GM12892 (cell line): ENCODE results near the gene TNS1.

ENCODE experiments used
- DNase-seq: peaks from one replicate; pipeline ENCODE4 v3.0.0; 2011; ENCODE audit not compliant: insufficient read length
- FAIRE-seq: peaks from 2 replicates; lab custom pipeline; 2011; peaks lifted over from hg19 to GRCh38; lab: Jason Lieb, UNC
- POLR2A ChIP-seq: IDR thresholded peaks from 2 replicates; pipeline ENCODE4 v1.6.1; 2011; ENCODE audit warnings: low read depth, low read length, control low read depth
- POLR2AphosphoS5 ChIP-seq: IDR thresholded peaks from 2 replicates; pipeline ENCODE4 v1.6.1; 2011; ENCODE audit warnings: low read depth, low read length, control low read depth
- TAF1 ChIP-seq: IDR thresholded peaks from 2 replicates; pipeline ENCODE4 v1.6.1; 2011; ENCODE audit warnings: low read depth, mild to moderate bottlenecking, control low read depth, low read length, borderline replicate concordance

TNS1 gene

GRCh38 chr2:217926801-217927200 is 76.0 kb downstream of the TNS1 start:
- TF ChIP-seq POLR2A: no peak
- TF ChIP-seq TAF1: no peak
- FAIRE-seq: no peak
- DNase-seq: no peak

DNA sequence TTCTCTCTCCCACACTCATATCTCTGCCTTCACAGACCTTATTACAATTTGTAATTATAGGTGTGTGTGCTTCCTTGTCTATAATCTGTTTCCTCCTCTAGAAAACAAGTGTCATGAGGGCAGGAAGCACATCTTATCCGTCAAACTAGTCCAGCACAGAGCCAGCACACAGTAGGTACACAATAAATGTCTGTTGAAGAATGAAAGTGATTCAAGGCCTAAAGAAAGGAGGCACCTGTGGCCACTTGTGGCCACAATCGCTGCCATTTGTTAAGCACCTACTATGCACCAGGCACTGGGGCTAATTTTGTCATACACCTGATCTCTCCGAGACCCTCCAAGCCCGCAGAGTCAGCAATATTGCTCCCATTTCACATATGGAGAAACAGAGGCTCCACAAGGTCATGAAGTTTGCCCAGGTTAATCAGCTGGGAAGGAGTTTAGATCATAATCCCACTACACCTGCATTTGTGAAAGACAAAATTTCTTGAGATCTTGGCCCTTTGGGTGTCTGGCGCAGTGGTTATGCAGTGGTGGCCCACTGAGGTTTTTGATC is 78.4 kb downstream of the TNS1 start:
- no peak for FAIRE-seq
- no peak for DNase-seq
- TF ChIP-seq POLR2AphosphoS5 (no peak), POLR2A (no peak), TAF1 (no peak)

DNA sequence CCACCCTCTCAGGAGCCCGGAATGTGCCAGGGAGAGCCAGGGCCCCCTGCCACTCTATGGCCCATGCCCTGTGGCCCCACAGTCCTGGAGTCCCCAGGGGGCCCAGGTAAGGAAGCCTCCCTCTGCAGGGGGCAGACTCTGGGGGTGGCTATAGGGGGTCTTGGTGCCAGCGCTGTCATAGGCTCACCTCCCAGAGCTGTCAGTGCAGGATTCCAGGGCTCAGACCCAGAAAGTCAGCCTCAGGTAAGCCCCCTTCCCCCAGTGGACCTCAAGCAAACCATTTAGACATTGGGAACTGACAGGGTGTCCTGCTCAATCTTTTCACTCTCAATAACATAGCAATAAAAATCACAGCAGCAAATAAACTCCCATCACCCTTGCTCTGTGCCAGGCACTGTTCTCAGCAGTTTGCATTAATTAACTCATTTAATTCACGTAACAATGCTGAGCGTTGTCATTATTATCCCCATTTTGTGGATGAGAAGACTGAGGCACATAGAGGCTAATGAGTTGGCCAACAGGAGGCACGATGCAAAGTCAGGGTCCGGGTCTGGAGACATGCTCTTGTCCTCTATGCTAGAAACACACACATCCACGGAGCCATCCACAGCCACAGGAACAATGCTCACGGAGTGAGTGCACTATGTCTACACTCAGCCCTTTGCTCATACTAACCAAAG is 79.6 kb downstream of the TNS1 start:
- TF ChIP-seq POLR2A: no peak
- no peak for TF ChIP-seq POLR2AphosphoS5
- TF ChIP-seq TAF1: no peak
- FAIRE-seq (no peak), DNase-seq (no peak)

DNA sequence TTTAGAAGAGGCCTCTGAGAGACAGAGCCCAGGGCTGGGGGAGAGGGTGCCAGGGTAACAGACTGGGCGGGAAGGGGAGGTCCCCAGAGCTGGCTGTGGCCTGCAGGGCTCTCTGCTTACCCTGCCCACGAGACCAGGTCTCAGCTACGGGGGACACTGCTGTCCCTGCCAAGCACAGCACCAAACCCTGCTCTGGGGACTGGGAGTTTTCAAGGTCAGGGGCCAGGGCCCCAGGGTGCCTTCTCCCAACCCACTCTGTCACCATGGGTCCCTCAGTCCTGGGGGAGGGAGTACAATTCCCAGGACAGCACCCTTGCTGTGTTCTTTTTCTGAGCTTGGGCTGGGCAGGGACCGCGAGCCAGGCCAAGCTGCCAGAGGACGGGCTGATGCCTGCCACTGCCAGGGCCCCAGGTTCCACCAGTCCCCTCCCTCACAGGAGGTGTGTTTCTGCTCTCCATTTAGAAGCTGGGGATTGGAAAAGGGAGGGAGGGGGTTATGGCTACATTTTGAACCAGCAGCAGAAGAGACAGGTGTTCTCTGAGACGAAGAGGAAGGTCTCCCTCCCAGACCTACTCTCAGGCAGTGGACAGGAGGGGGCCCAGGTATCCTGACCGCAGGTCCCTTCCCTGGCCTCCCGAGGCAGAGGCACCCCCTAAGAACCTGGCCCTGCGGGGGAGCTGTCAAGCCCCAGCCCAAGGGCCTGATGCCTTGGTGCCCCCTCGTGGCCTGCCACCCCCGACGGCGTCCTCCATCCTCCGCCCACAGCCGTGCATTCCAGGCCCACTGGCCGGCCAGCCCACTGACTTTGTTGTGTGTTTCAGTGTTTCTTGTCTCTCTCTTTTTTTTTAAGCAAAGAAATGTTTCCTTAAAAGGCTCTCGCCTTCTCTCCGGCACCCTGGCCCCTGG is 80.4 kb downstream of the TNS1 start:
- no peak for FAIRE-seq
- no peak for DNase-seq
- TF ChIP-seq POLR2A (no peak), TAF1 (no peak), POLR2AphosphoS5 (no peak)

GRCh38 chr2:217920879-217921603 is 81.8 kb downstream of the TNS1 start:
- TF ChIP-seq POLR2A: no peak
- no peak for FAIRE-seq
- DNase-seq: no peak

- TF ChIP-seq TAF1 (no peak), POLR2A (no peak), POLR2AphosphoS5 (no peak)
- FAIRE-seq (no peak), DNase-seq (no peak)
Observed at GRCh38 chr2:217919781-217920351, 82.9 kb downstream of the TNS1 start.

DNA sequence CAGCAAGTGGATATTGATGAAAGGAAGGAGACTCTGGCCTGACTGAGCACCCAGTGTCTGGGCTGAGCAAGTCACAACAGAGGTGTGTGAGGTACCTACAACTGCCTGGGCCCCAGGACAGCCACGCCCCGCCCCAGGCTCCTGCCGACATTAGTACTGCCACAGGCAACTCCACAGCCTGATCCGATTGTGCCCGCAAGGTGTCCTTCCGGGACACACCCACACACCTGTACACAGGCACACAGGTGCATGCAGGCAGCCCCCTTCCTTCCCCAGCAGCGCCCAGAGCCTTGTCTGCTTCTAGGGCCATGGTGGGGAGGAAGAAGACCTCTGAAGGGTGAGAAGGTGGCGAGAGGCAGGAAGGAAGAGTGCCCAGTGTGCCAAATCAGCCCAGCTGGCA is 83.6 kb downstream of the TNS1 start:
- DNase-seq (no peak), FAIRE-seq (no peak)
- TF ChIP-seq POLR2A (no peak), POLR2AphosphoS5 (no peak), TAF1 (no peak)

GRCh38 chr2:217918308-217919024 is 84.3 kb downstream of the TNS1 start:
- DNase-seq (no peak), FAIRE-seq (no peak)
- no peak for TF ChIP-seq POLR2A
- no peak for TF ChIP-seq POLR2AphosphoS5
- TF ChIP-seq TAF1: no peak

GRCh38 chr2:217916504-217917254 is 86.1 kb downstream of the TNS1 start:
- DNase-seq (no peak), FAIRE-seq (no peak)
- TF ChIP-seq POLR2AphosphoS5 (no peak), TAF1 (no peak), POLR2A (no peak)

DNA sequence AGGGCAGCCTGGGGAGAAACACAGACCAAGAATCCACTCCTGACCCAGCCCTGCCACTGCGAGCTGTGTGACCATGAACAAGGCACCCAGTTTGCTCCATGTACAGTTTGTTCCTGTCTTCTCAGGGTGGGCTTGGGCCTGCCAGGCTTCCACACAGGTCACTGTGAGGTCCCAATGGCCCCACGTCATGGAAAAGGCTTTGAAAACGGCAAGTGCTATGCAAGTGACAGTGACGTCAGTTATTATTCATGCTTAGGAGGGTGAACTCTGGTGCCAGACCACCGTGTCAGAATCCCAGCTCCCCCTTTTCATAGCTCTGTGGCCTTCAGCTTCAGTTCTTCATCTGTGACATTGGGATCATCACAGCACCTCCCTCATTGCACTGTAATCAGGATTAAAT is 87.1 kb downstream of the TNS1 start:
- FAIRE-seq (no peak), DNase-seq (no peak)
- TF ChIP-seq POLR2AphosphoS5: no peak

DNA sequence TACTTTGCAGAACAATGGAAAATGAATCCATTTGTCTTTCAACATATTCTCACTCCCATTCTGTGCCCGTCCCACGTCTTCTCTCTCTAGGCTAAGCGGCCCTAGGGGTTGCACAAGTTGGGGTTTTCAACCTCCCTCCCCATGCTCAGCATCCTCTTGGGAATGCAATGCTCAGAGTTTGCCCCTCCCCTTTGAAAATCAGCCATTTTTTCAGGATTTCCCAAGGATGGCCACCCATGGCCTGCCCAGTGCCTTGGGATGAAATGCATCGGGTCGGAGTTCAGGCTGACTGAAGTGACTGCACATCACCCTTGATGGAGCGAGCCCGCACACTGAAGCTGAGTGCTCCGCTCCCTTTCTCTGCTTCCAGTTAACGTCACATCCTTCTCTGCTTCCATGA is 87.9 kb downstream of the TNS1 start:
- no peak for DNase-seq
- no peak for FAIRE-seq
- TF ChIP-seq POLR2AphosphoS5: no peak
- no peak for TF ChIP-seq TAF1
